ENCODE measurements around the gene ABHD14A.
A peak's percentile ranks its signal among the peaks of the same experiment; 100 is the strongest.

The ABHD14A gene

DNA sequence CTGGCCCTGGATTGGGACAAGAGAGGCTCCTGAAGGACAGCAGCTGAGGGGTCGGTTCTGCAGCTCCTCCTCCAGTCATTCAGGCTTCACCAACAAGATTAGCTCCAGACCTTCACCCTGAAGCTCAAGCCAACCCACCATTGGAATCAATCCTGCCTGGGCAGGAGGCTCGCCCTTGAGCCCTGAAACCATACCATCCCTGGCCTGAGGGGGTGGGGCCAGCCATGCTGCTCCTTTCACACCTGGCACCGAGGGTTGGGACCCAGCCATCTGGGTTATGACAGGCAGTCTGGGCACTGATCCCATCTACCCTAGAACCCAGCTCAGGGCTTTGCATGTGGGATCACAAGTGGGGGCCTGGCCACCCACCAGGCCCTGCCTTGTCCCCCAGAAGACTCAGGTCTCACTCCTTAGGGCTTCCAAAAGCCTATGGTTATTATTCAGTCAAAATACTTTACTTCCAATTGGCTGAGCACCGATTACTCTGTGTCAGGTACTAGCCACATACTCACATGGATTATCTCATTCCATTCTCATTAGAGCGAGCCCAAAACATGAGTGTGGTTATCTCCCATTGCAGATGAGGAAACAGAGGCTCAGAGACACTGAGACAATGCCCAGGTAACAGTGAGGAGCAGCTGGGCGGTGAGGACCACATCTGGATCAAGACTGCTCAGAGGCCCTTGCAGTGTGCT lies 4.1 kb upstream of the ABHD14A start:
- Histone ChIP-seq H3K4me2 (ENCODE audit: low read length) (no peak overlapping the region), H2AFZ (no peak overlapping the region), H3K9ac (no peak overlapping the region), H3K27me3 (ENCODE audit: control insufficient read depth, insufficient read depth, low read length) (no peaks in the 10 kb centered on the region), H3K36me3 (ENCODE audit: control insufficient read depth, insufficient read depth, low read length) (no peaks in the 10 kb centered on the region), H3K79me2 (no peaks in the 10 kb centered on the region), H3K4me1 (peaks cover 26% of the 10 kb centered on the region), H3K27ac (peak overlapping the region; percentile 21), H3K9me3 (ENCODE audit: control insufficient read depth, low read length) (no peaks in the 10 kb centered on the region), H3K4me3 (ENCODE audit: low read depth, low read length) (no peak overlapping the region)
- TF ChIP-seq, protein P1, sequence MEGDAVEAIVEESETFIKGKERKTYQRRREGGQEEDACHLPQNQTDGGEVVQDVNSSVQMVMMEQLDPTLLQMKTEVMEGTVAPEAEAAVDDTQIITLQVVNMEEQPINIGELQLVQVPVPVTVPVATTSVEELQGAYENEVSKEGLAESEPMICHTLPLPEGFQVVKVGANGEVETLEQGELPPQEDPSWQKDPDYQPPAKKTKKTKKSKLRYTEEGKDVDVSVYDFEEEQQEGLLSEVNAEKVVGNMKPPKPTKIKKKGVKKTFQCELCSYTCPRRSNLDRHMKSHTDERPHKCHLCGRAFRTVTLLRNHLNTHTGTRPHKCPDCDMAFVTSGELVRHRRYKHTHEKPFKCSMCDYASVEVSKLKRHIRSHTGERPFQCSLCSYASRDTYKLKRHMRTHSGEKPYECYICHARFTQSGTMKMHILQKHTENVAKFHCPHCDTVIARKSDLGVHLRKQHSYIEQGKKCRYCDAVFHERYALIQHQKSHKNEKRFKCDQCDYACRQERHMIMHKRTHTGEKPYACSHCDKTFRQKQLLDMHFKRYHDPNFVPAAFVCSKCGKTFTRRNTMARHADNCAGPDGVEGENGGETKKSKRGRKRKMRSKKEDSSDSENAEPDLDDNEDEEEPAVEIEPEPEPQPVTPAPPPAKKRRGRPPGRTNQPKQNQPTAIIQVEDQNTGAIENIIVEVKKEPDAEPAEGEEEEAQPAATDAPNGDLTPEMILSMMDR (IDR thresholded peaks at IDR 0.05), result no peak

DNA sequence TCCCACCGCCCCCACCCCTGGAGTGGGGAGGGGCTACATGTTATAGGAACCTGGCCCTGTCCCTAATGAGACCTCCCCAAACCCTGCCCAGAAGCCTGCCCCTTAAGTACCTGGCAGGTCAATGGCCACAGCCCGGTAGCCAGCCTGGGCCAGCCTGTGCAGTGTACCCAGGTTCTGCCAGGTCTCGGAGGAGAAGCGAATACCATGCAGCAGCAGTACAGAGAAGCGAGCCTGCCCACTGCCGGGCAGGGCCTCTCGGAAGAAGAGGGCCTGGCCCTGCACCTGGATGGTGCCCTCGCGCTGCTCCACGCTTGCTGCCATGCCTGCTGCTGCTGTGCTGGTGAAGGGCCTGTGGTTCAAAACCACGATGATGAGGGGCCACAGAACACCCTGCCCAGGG lies 3.5 kb upstream of the ABHD14A start:
- H3K4me2 ChIP-seq (ENCODE audit: low read length), result no peak overlapping the region
- H3K9ac ChIP-seq, result no peak overlapping the region
- TF ChIP-seq, protein P1 (IDR thresholded peaks at IDR 0.05), result no peak
- no peaks in the 10 kb centered on the region for H3K79me2 ChIP-seq
- H3K36me3 ChIP-seq (ENCODE audit: control insufficient read depth, insufficient read depth, low read length), result no peaks in the 10 kb centered on the region
- no peak overlapping the region for H2AFZ ChIP-seq
- no peak overlapping the region for H3K27ac ChIP-seq
- H3K4me1 ChIP-seq, result peaks cover 22% of the 10 kb centered on the region
- H3K27me3 ChIP-seq (ENCODE audit: control insufficient read depth, insufficient read depth, low read length), result no peaks in the 10 kb centered on the region
- no peak overlapping the region for H3K4me3 ChIP-seq (ENCODE audit: low read depth, low read length)
- H3K9me3 ChIP-seq (ENCODE audit: control insufficient read depth, low read length), result no peaks in the 10 kb centered on the region

DNA sequence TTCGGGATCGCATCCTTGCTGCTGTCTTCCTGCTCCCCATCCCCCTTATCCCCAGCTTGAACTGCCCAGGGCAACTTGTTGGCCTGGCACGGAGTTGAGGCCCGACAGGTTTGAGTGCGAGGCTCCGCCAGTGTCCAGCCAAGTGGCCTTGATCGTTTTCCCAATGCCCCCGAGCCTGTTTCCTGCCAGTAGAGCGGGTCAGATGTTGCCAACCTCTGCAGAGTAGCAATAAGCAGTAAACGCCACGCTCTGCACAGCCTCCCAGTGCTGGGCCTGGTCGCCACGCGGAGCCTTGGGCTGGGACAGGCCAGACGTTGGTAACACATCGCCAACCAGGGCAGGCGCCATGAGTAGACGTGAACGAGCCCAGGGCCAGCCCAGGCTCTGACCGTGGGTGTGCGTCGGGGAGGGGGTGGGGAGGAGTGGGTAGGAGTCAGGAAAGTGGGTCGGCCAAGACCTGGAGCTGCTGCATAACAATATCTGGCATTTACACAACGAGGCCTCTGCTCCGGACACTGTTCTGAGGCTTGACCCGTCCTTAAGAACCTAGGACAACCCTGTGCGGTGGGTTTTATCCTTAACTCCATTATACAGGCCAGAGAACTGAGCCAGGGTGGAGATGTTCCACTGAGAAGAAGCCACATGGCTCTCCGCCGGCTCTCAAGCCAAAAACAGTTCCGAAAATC lies 444 bp upstream of the ABHD14A start:
- Histone ChIP-seq H3K4me3 (ENCODE audit: low read depth, low read length) (peak overlapping the region; percentile 68), H2AFZ (peak overlapping the region; percentile 100), H3K27ac (peak overlapping the region; percentile 95), H3K36me3 (ENCODE audit: control insufficient read depth, insufficient read depth, low read length) (no peaks in the 10 kb centered on the region), H3K79me2 (no peaks in the 10 kb centered on the region), H3K9me3 (ENCODE audit: control insufficient read depth, low read length) (no peaks in the 10 kb centered on the region), H3K9ac (peak overlapping the region; percentile 37), H3K27me3 (ENCODE audit: control insufficient read depth, insufficient read depth, low read length) (no peaks in the 10 kb centered on the region), H3K4me2 (ENCODE audit: low read length) (peak overlapping the region; percentile 90), H3K4me1 (peaks cover 17% of the 10 kb centered on the region)
- TF ChIP-seq, protein P1 (IDR thresholded peaks at IDR 0.05), result peak; percentile 27

DNA sequence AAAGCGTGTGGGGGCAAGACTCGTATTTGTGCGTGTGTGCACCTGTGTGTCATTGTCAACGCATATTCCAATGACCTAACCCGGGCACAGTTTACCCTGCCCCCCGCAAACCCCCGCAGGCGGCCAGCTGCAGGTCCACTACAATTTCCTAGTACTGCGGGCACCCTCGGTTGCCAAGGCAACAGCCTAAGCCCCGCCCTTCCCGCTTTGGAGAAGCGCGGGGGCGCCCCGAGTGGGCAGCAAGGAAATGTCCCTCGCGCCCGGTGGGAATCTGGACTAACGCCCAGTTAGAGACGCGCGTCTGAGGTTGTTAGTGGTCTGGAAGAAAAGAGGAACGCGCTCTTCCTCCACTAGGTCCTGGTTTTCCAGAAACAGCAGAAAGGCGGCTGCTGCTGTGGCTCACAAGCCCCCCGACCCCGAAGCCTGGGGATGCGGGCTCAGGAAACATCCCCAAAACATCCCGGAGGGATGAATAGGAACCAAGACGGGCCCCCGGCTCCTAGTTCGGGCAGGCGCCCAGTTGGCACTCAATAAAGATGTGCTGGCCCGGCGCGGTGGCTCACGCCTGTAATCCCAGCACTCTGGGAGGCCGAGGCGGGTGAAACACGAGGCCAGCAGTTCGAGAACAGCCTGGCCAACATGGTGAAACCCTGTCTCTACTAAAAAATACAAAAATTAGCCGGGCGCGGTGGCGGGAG lies 1.1 kb downstream of the ABHD14A start:
- Histone ChIP-seq H3K9me3 (ENCODE audit: control insufficient read depth, low read length) (no peaks in the 10 kb centered on the region), H3K79me2 (peaks cover 2% of the 10 kb centered on the region), H3K4me2 (ENCODE audit: low read length) (peak overlapping the region; percentile 90), H3K9ac (no peak overlapping the region), H3K27ac (peak overlapping the region; percentile 95), H3K27me3 (ENCODE audit: control insufficient read depth, insufficient read depth, low read length) (no peaks in the 10 kb centered on the region), H3K4me3 (ENCODE audit: low read depth, low read length) (peak overlapping the region; percentile 68), H3K36me3 (ENCODE audit: control insufficient read depth, insufficient read depth, low read length) (no peaks in the 10 kb centered on the region), H3K4me1 (peaks cover 11% of the 10 kb centered on the region), H2AFZ (peak overlapping the region; percentile 100)
- TF ChIP-seq, protein P1 (IDR thresholded peaks at IDR 0.05), result peak; percentile 27

Measured in parathyroid adenoma (tissue), 2 donors.